Measurements from ENCODE around the gene WDR3.

- no peak for TF ChIP-seq CTCF (IDR thresholded peaks at IDR 0.05)
- no peak for TF ChIP-seq POLR2AphosphoS5 (IDR thresholded peaks at IDR 0.05)
- TF ChIP-seq EP300 (IDR thresholded peaks at IDR 0.05; ENCODE audit: low read depth) = no peak
- TF ChIP-seq POLR2A (IDR thresholded peaks at IDR 0.05) = no peak
Observed at GRCh38 chr1:117897551-117897950, 32.0 kb upstream of the WDR3 start.

All from transverse colon (tissue), 4 donors.